Keratinocyte (primary cell): Measurements from ENCODE around the gene CYP39A1.

ENCODE experiments used
- EZH2 ChIP-seq: IDR thresholded peaks from one replicate; pipeline ENCODE4 v1.6.1; 2012; ENCODE audit warnings: inconsistent platforms, mild to moderate bottlenecking, low read length, moderate library complexity
- TF ChIP-seq, protein P1 (sequence below), 3 experiments: IDR thresholded peaks in 1 of 3; conservative IDR thresholded peaks in 1 of 3; optimal IDR thresholded peaks in 1 of 3; 2 replicates in 2 of 3; 3 replicates in 1 of 3; pipeline versions ENCODE3 to v1.5.1; 2011; ENCODE audit warnings: low read length in 3 of 3, mild to moderate bottlenecking in 3 of 3, moderate library complexity in 2 of 3, control low read depth in 1 of 3, inconsistent platforms in 1 of 3; ENCODE audit not compliant: insufficient read depth in 2 of 3; ENCODE audit errors: extremely low read depth in 1 of 3

DNA sequence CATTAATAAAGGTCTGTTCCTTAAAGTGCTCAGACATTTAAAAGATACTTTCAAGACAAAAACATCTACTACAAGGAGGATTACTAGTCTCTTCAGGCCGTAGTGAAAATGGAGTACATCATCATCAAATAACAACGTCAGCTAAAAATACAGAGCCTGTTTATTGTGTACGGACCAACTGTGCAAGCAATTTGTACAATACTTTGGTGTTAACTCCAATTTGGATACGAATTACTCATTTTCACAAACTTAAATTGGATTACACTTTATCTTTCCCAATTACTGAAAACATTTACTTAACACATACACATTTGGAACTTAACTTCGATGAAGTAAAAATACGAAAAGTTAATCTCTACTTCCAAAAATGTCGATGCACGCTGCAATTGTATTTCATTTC is 802 bp downstream of the CYP39A1 start:
- TF ChIP-seq, protein P1, sequence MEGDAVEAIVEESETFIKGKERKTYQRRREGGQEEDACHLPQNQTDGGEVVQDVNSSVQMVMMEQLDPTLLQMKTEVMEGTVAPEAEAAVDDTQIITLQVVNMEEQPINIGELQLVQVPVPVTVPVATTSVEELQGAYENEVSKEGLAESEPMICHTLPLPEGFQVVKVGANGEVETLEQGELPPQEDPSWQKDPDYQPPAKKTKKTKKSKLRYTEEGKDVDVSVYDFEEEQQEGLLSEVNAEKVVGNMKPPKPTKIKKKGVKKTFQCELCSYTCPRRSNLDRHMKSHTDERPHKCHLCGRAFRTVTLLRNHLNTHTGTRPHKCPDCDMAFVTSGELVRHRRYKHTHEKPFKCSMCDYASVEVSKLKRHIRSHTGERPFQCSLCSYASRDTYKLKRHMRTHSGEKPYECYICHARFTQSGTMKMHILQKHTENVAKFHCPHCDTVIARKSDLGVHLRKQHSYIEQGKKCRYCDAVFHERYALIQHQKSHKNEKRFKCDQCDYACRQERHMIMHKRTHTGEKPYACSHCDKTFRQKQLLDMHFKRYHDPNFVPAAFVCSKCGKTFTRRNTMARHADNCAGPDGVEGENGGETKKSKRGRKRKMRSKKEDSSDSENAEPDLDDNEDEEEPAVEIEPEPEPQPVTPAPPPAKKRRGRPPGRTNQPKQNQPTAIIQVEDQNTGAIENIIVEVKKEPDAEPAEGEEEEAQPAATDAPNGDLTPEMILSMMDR (optimal IDR thresholded peaks at IDR 0.05 in 1 of 3, IDR thresholded peaks at IDR 0.05 in 1 of 3, conservative IDR thresholded peaks at IDR 0.05 in 1 of 3; ENCODE audit: extremely low read depth in 1 of 3, insufficient read depth in 2 of 3, low read length in 3 of 3): no peak
- no peak for TF ChIP-seq EZH2
